H7 (cell line): ENCODE data around the gene MCM5. TPM values are rescaled to one million over a fixed set of nuclear protein-coding genes. Genes with fewer than 3 reads are reported as not detected.
A peak's percentile ranks its signal among the peaks of the same experiment; 100 is the strongest.

Experiments
- DNase-seq: peaks from one replicate; pipeline ENCODE4 v3.0.0; 2012
- H3K27me3 ChIP-seq: 2 replicates; pipeline ENCODE4 v1.6.0; 2011; ENCODE audit warnings: mild to moderate bottlenecking, low read length; ENCODE audit not compliant: control insufficient read depth, insufficient read depth
- H3K36me3 ChIP-seq: replicated peaks from 2 replicates; pipeline ENCODE4 v1.5.1; 2011; ENCODE audit warnings: low read length; ENCODE audit not compliant: control insufficient read depth, insufficient read depth
- H3K4me3 ChIP-seq: 2 replicates; pipeline ENCODE4 v1.5.1; 2011; ENCODE audit warnings: low read depth, mild to moderate bottlenecking, control low read depth, low read length, moderate library complexity; ENCODE audit not compliant: insufficient read depth
- total RNA-seq: library from RNA; depleted of rRNA; stranded (reverse); fragments of >200 nt; shearing (Covaris generic); gene quantifications from 2 replicates; pipeline ENCODE4 v1.2.3, GENCODE V29; 2014

Gene MCM5
- total RNA-seq, 1 experiment from 2014 or later = 322 TPM

GRCh38 chr22:35441489-35442100 is 41.7 kb downstream of the MCM5 start:
- no peak for DNase-seq
- no peak overlapping the region for H3K4me3 ChIP-seq
- no peaks in the 10 kb centered on the region; the same call in 1 of the 2 replicates for H3K27me3 ChIP-seq
- peaks cover 2% of the 10 kb centered on the region for H3K36me3 ChIP-seq

DNA sequence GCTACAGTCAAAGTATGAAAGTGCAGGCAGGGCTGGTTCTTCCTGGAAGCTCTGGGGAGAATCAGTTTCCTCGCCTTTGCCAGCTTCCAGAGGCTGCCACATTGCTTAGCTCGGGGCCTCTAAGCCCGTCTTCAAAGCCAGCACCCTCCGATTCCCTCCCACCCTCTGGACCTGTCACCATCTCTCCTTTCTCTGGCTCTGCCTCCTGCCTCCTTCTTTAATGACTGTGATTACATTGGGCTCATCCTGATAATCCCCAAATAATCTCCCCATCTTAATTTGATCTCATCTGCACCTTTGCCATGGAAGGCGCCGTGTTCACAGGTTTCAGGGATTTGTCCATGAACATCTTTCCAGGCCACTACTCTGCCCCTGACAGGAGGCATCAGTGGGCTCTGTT is 42.5 kb downstream of the MCM5 start:
- Histone ChIP-seq H3K4me3 (no peak overlapping the region), H3K27me3 (no peaks in the 10 kb centered on the region; the same call in 1 of the 2 replicates), H3K36me3 (peaks cover 2% of the 10 kb centered on the region)
- DNase-seq = no peak

DNA sequence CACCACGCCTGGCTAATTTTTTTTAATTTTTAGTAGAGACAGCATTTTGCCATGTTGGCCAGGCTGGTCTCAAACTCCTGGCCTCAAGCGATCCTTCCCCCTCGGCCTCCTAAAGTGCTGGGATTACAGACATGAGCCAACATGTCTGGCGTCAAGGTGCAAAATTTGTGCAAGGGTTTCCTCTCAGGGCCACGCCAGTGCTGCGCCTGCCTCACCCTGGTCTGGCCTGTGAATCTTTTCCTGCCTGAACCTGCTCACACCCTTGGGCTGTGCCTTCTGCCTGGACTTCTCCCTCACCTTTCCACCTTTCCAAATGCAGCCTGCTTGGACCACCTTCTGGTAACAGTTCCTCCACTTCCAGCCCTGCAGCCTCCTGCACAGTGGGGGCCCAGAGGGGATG is 43.4 kb downstream of the MCM5 start:
- Histone ChIP-seq H3K36me3 (peaks cover 2% of the 10 kb centered on the region), H3K27me3 (no peaks in the 10 kb centered on the region; the same call in 1 of the 2 replicates), H3K4me3 (no peak overlapping the region)
- DNase-seq = no peak

DNA sequence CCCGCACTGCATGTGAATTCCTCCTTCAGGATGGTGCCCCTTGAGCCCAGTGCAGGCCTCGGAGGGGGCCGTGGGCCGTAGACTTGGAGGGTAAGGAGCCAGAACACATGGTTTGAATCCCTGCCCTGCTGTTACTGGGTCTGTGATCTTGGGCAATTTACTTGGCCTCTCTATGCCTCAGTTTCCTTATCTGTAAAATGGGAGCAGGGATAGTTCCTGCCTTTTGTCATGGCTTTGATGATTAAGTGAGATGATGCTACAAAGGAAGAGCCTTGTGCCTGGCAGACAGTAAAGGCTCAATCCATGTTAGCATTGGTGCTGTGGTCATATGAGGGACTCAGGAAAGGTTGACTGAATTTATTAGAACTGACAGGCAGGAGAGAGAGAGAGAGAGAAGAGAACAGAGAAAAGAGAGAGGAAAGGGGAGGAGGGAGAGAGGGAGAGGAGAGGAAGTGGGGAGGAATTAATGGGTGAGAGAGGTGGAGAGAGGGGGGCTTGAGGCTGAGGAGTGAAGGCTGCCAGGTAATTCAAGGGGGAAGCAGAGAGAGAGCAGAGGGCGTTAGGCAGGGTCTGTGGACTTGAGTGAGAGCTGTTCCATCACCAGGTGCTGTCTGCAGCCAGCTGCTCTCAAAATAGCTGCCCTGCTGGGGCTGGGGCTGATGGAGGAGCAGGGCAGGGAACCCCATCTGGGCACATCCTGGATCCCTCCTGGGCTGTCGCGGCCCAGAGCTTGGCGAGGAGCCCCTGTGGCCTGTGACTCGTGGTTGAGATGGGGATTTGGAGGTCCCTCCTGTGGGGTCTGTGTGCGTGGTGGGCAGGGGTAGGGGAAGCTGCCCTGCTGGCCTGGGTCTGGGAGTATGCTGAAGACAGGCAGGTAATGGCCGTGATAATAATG is 44.1 kb downstream of the MCM5 start:
- Histone ChIP-seq H3K4me3 (no peak overlapping the region), H3K36me3 (peaks cover 5% of the 10 kb centered on the region), H3K27me3 (no peaks in the 10 kb centered on the region; the same call in 1 of the 2 replicates)
- DNase-seq = peak; percentile 63

GRCh38 chr22:35444685-35445399 is 44.9 kb downstream of the MCM5 start:
- H3K27me3 ChIP-seq = no peaks in the 10 kb centered on the region; the same call in 1 of the 2 replicates
- H3K4me3 ChIP-seq = no peak overlapping the region
- H3K36me3 ChIP-seq = peaks cover 7% of the 10 kb centered on the region
- no peak for DNase-seq

- peaks cover 7% of the 10 kb centered on the region for H3K36me3 ChIP-seq
- H3K4me3 ChIP-seq = no peak overlapping the region
- H3K27me3 ChIP-seq = no peaks in the 10 kb centered on the region; the same call in 1 of the 2 replicates
- DNase-seq = no peak
These were observed 46.0 kb downstream of the MCM5 start for GRCh38 chr22:35445933-35446332.

- DNase-seq = no peak
- H3K27me3 ChIP-seq = no peaks in the 10 kb centered on the region; the same call in 1 of the 2 replicates
- peaks cover 7% of the 10 kb centered on the region for H3K36me3 ChIP-seq
- no peak overlapping the region for H3K4me3 ChIP-seq
These were observed 46.4 kb downstream of the MCM5 start for GRCh38 chr22:35446365-35446764.

- Histone ChIP-seq H3K4me3 (no peak overlapping the region), H3K27me3 (no peaks in the 10 kb centered on the region; the same call in 1 of the 2 replicates), H3K36me3 (peaks cover 7% of the 10 kb centered on the region)
- no peak for DNase-seq
These were observed 48.6 kb downstream of the MCM5 start for GRCh38 chr22:35448523-35448922.

DNA sequence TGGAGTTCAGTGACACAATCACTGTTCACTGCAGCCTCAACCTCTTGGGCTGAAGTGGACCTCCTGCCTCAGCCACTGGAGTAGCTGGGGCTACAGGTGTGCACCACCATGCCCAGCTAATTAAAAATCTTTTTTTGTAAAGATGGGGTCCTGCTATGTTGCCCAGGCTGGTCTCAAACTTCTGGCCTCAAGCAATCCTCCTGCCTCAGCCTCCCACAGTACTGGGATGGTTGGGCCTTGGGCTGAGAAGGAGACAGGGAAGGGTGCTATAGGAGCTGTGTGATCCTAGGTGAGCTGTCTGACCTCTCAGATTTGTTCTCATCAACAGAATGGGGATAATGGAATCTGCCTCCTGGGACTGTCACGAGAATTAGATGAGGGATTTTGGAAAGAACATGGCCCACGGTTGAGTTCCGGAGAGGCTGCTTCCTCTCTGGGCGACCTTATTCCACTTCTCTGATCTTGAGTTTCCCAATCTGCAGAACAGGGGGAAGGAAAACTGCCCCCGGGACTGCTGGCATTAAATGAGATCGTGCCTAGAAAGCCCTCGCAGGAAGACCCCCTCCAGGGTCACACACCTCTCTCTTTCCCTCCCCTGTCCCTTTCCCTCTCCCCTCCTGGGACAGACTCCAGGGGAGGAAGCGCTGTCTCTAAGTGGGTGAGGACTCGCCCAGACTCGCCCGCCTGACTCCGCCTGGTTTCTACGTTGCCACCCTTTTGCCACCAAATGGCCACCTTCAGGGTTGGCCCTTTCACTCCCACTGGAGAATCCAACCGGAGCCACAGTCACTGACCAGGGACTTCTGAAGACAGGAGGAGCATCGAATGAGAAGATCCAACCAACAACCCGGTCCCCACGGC is 50.1 kb downstream of the MCM5 start:
- Histone ChIP-seq H3K36me3 (peaks cover 7% of the 10 kb centered on the region), H3K4me3 (no peak overlapping the region), H3K27me3 (no peaks in the 10 kb centered on the region; the same call in 1 of the 2 replicates)
- no peak for DNase-seq

DNA sequence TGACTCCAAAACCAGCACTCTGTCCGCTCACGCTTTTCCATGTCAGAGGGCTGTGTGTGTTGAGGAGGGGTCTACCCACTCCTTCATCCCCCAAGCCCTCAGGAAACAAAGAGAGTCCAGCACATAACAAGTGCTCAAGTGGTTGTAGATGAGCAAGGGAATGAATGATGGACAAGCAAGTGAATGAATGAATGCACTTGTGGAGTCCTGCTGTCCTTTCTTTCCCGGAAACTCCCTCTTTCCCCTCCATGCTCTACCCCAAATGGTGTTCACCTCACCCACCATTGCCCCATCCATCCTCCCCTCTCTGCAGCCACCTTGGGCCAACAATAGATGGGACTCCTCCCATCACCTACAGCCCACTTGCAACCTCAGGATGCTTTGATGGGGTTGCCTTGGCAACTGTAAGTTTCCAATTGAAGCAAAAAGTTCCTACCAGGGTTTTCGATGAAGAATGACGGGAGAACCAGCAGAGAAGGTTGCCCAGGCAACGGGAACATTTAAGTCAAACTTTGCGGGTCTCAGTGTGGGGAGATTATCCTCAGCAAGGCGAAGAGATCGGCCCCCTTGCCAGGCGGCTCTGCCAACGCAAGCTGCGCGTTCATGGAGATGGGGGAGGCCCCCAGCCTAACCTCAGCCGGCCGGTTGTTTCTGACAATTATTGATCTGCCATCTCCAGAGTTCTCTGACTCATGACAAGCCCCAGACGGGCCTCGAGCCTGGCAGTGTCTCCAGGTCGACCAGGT is 51.1 kb downstream of the MCM5 start:
- DNase-seq = no peak
- Histone ChIP-seq H3K27me3 (no peaks in the 10 kb centered on the region), H3K36me3 (peaks cover 7% of the 10 kb centered on the region), H3K4me3 (no peak overlapping the region)

GRCh38 chr22:35451592-35451991 is 51.7 kb downstream of the MCM5 start:
- H3K27me3 ChIP-seq = no peaks in the 10 kb centered on the region
- peaks cover 4% of the 10 kb centered on the region for H3K36me3 ChIP-seq
- no peak overlapping the region for H3K4me3 ChIP-seq
- DNase-seq = peak; percentile 56

DNA sequence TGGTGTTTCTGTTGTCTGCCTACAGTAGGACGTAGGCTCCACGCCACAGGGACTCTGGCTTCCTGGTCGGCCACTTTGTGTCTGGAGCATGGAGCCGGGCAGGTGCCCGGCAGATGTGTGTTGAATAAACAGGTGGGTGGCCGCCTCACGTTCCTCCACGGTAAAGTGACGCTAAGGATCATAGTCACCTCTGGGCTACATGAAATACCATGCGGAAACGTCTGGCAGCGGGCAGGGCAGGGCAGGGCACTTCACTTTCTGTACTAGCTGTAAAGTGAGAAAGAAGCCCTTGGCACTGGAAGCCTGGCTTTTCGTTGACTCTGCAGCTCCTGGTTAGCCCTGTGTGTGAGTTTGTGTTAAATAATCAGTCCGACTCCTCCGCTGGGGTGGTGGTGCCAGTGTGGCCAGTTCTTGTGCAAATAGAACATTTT is 52.4 kb downstream of the MCM5 start:
- Histone ChIP-seq H3K36me3 (peaks cover 4% of the 10 kb centered on the region), H3K27me3 (no peaks in the 10 kb centered on the region), H3K4me3 (no peak overlapping the region)
- DNase-seq = no peak
